Central memory CD8-positive, alpha-beta T cell (primary cell): ENCODE data around the gene ZSCAN5B.
"Not testable (repeated sequence)": the region's sequence is repeated elsewhere in the genome, so short reads cannot be mapped to it uniquely, and the experiment has no call there.

ENCODE experiments used
- ATAC-seq: fragments of 150-1000 bp; cut with Tn5 transposase; replicated peaks from 2 replicates; pipeline ENCODE4 v1.10.0; 2022; ENCODE audit warnings: mild to moderate bottlenecking, moderate FRiP score, moderate number of reproducible peaks; ENCODE audit not compliant: poor library complexity, severe bottlenecking; ENCODE audit errors: extremely low read depth
- DNase-seq, 2 donors: peaks; one replicate each; pipeline ENCODE4 v3.0.0; 2021; ENCODE audit warnings: low spot score in 2 of 2
- H3K27ac Mint-ChIP-seq: one replicate; pipeline ENCODE4 v1.8.0; 2022; ENCODE audit warnings: low read depth, mild to moderate bottlenecking, moderate library complexity, mixed read lengths
- H3K27me3 Mint-ChIP-seq: one replicate; pipeline ENCODE4 v1.8.0; 2022; ENCODE audit warnings: mixed read lengths
- H3K36me3 Mint-ChIP-seq: one replicate; pipeline ENCODE4 v1.8.0; 2022; ENCODE audit warnings: mild to moderate bottlenecking, moderate library complexity, mixed read lengths; ENCODE audit not compliant: insufficient read depth
- H3K4me1 Mint-ChIP-seq: one replicate; pipeline ENCODE4 v1.8.0; 2022; ENCODE audit warnings: mixed read lengths
- H3K4me3 Mint-ChIP-seq: one replicate; pipeline ENCODE4 v1.8.0; 2022; ENCODE audit warnings: mild to moderate bottlenecking, moderate library complexity, mixed read lengths
- H3K9me3 Mint-ChIP-seq: one replicate; pipeline ENCODE4 v1.8.0; 2022; ENCODE audit warnings: mixed read lengths

Gene ZSCAN5B

DNA sequence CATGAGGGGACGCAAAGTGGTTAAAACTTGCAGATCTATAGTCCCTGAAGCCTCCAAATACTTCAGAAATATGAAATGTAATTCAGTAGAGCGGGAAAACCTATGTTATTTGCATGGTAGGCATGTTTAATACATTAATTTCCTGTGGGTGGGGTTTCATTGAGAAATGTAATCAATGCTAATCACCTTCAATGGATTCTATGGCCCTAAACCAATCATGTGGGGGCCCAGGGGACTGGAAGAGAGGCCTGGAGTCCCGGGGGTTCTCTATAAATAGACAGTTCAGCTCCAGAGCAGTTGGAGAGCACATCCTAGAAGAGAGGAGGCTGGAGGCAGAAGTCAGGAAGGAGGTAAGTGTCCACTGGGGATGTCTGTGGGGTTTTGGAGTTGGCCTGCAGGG lies 4.4 kb upstream of the ZSCAN5B start, which contains the start of gene ZSCAN5C:
Gene ZSCAN5C (plus strand): TSS at position 301 of the 400 bp plus-strand sequence. CDS start 3,641 bp downstream, outside the sequence.
- no peak for DNase-seq
- no peak within 1 kb of the TSS for H3K4me3 Mint-ChIP-seq
- peaks cover 56% of the 10 kb centered on the region for H3K27me3 Mint-ChIP-seq
- ATAC-seq: no peak
- H3K36me3 Mint-ChIP-seq: no peaks in the 10 kb centered on the region
- H3K9me3 Mint-ChIP-seq: no peaks in the 10 kb centered on the region
- H3K4me1 Mint-ChIP-seq: no peaks in the 10 kb centered on the region
- no peak within 1 kb of the TSS for H3K27ac Mint-ChIP-seq

DNA sequence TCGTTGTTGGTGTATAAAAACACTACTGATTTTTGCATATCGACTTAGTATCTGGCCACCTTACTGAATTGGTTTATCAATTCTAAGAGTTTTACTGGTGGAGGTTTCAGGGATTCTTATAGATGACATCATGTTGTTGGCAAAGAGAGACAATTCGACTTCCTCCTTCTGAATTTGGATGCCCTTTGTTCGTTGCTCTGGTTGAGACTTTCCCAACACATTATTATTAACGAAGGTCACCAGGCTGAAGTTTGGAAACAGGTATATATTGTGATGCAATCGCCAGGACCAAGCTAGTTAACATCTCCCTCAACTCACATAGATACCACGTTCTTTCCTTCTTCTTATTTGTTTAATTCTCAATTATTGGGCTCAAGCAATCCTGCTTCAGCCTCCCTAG lies 2.1 kb upstream of the ZSCAN5B start:
- no peaks in the 10 kb centered on the region for H3K4me1 Mint-ChIP-seq

DNA sequence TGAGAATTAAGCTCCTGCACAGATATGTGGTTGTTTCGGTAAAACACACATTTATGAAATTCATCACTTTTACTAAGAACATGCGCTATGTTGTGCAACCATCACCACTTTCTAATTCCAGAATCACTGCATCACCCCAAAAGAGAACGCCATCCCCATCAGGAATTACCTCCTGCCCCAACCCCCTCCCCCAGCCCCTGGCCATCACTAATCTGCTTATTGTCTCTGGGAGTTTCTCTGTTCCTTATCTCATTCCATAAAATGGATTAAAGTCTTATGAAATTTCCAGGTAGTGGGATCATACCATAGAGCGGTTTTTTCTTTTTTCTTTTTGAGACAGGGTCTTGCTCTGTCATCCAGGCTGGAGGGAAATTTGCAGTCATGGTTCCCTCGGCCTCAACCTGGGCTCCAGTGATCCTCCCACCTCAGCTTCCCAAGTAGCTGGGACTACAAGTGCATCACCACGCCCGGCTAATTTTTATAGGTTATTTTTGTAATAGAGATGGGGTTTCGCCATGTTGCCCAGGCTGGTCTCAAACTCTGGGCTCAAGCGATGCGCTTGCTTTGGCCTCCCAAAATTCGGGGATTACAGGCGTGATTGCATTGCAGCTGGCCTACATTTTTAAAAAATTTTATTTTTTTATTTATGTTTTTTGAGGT lies 3.5 kb downstream of the ZSCAN5B start:
- H3K27me3 Mint-ChIP-seq: peaks cover 41% of the 10 kb centered on the region
- ATAC-seq (no peak), DNase-seq (no peak)
- no peak overlapping the region for H3K4me3 Mint-ChIP-seq
- H3K4me1 Mint-ChIP-seq: no peaks in the 10 kb centered on the region
- no peaks in the 10 kb centered on the region for H3K36me3 Mint-ChIP-seq
- H3K27ac Mint-ChIP-seq: no peak overlapping the region
- no peaks in the 10 kb centered on the region for H3K9me3 Mint-ChIP-seq

More for the DNA sequence above, 2.1 kb upstream of the ZSCAN5B start:
- H3K27ac Mint-ChIP-seq: no peak overlapping the region
- no peaks in the 10 kb centered on the region for H3K36me3 Mint-ChIP-seq
- no peaks in the 10 kb centered on the region for H3K9me3 Mint-ChIP-seq
- no peak for ATAC-seq
- no peak for DNase-seq
- H3K27me3 Mint-ChIP-seq: peaks cover 38% of the 10 kb centered on the region
- H3K4me3 Mint-ChIP-seq: no peak overlapping the region

DNA sequence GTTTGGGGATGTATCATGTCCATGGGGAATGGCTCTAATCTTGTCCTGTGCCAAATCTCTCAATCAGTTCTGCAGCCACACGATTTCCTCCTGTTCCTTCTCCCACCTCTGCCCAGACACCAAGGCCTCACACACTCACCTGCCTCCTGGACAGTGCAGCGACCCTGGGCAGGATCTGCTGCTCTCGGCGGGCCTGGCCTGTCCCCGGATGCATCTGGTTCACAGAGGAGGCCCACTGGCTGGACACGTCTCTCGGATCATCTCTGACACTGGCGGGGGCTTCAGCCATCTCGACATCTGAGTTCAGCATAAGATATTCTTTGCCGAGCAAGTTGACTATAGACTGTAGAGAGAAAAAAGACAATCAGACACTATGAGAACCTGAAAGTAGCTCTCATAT lies 5.9 kb downstream of the ZSCAN5B start:
- H3K9me3 Mint-ChIP-seq: no peaks in the 10 kb centered on the region
- no peaks in the 10 kb centered on the region for H3K36me3 Mint-ChIP-seq
- ATAC-seq: no peak
- peaks cover 31% of the 10 kb centered on the region for H3K27me3 Mint-ChIP-seq
- no peak for DNase-seq
- H3K4me1 Mint-ChIP-seq: no peaks in the 10 kb centered on the region
- H3K27ac Mint-ChIP-seq: no peak overlapping the region
- no peak overlapping the region for H3K4me3 Mint-ChIP-seq

DNA sequence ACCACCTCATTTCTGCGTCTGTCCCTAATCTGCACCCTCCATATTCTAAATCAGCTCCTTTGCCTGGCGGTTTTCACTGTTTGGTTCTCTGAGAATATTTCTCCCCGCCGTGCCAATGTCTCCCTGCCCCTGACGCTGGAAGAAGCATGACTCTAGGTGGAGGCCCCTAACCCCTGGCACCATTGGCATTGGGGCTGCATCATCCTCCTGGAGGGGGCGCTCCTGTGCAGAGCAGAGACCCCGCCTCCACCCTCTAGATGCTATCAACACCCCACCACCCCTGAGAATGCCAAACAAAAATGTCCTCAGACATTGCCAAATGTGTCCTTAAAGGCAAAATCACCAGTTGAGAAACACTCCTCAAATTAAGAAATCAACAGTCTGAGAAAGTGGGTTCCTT lies 6.5 kb downstream of the ZSCAN5B start:
- DNase-seq (no peak), ATAC-seq (no peak)
- Mint-ChIP-seq H3K36me3 (no peaks in the 10 kb centered on the region), H3K27ac (no peak overlapping the region), H3K4me3 (no peak overlapping the region), H3K9me3 (no peaks in the 10 kb centered on the region), H3K4me1 (no peaks in the 10 kb centered on the region), H3K27me3 (peaks cover 31% of the 10 kb centered on the region)

DNA sequence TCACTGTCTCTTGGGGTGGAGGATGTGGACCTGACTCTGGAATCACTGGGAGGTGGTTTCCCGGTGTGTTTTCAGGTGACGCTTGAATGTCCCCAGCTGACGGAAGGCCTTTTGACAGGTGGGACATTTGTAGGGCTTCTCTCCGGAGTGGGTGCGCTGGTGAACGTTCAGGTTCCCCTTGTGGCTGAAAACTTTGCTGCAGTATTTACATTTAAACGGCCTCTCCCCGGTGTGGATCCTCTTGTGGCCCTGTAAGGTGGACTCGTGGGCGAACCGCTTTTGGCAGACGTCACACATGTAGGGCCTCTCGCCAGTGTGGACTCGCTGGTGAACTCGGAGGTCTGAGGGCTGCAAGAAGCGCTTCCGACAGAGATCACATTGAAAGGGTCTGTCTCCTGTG lies 7.8 kb downstream of the ZSCAN5B start:
- Mint-ChIP-seq H3K9me3 (no peaks in the 10 kb centered on the region), H3K27ac (no peak overlapping the region), H3K36me3 (no peaks in the 10 kb centered on the region), H3K27me3 (peaks cover 43% of the 10 kb centered on the region), H3K4me1 (no peaks in the 10 kb centered on the region), H3K4me3 (no peak overlapping the region)
- ATAC-seq: no peak
- no peak for DNase-seq

DNA sequence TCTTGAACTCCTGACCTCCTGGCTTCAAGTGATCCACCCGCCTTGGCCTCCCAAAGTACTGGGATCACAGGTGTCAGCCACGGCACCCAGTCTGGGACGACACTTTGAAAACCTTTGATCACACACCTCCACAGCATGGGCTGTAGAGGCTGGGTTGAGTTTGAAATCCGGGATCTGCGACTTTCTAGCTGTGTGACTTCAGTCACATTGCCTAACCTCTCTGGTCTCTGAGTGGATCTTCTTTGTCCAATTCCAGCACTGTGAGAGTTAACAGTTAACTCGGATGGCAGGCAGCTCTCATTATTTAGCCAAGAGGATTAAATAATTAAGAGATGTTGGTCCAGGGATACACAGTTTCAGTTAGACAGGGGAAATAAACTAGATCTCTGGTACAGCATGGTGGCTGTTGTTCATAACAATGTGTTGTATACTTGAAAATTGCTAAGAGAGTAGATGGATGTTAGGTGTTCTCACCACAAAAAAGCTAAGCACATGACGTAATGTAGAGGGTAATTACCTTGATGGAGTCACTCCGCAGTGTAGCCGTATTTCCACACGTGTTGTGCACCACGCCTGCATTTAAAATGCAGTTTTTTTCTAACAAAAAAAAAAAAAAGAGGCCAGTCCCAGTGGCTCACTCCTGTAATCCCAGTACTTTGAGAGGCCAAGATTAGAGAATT lies 19.9 kb downstream of the ZSCAN5B start:
- no peak for DNase-seq
- Mint-ChIP-seq H3K27ac (no peak overlapping the region), H3K9me3 (no peaks in the 10 kb centered on the region), H3K36me3 (no peaks in the 10 kb centered on the region), H3K4me1 (no peaks in the 10 kb centered on the region), H3K4me3 (no peak overlapping the region), H3K27me3 (peaks cover 24% of the 10 kb centered on the region)
- ATAC-seq: no peak

DNA sequence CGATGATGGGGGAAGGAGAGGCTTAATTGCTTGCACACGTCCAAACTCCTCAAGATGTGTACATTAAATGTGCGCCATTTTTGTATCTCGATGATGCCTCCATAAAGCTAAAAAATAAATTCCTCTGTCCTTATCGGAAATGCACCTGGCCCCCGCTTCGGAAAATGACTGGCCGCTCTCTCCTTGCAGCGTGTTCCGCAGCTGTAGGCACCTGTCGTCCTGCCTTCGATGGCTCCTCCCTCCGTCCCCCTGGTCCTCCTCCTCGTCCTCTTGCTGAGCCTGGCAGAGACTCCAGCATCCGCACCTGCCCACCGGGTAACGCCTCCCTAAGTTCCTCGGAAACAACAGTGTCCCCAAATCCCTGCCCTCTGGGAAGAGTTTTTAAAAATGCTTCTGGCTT lies 20.7 kb downstream of the ZSCAN5B start:
- peaks cover 24% of the 10 kb centered on the region for H3K27me3 Mint-ChIP-seq
- peaks cover 2% of the 10 kb centered on the region for H3K4me1 Mint-ChIP-seq
- no peak overlapping the region for H3K4me3 Mint-ChIP-seq
- H3K27ac Mint-ChIP-seq: no peak overlapping the region
- no peaks in the 10 kb centered on the region for H3K9me3 Mint-ChIP-seq
- ATAC-seq: no peak
- H3K36me3 Mint-ChIP-seq: no peaks in the 10 kb centered on the region
- no peak for DNase-seq

DNA sequence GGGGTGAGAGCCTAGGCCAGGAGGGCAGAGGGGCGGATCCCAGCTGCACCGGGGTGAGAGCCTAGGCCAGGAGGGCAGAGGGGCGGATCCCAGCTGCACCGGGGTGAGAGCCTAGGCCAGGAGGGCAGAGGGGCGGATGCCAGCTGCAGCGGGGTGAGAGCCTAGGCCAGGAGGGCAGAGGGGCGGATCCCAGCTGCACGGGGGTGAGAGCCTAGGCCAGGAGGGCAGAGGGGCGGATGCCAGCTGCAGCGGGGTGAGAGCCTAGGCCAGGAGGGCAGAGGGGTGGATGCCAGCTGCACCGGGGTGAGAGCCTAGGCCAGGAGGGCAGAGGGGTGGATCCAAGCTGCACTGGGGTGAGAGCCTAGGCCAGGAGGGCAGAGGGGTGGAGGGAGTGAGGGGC lies 21.3 kb downstream of the ZSCAN5B start:
- ATAC-seq, H3K4me3 Mint-ChIP-seq, H3K4me1 Mint-ChIP-seq, H3K9me3 Mint-ChIP-seq, DNase-seq, H3K27ac Mint-ChIP-seq, H3K36me3 Mint-ChIP-seq: not testable (repeated sequence)
- H3K27me3 Mint-ChIP-seq: peaks cover 24% of the 10 kb centered on the region

DNA sequence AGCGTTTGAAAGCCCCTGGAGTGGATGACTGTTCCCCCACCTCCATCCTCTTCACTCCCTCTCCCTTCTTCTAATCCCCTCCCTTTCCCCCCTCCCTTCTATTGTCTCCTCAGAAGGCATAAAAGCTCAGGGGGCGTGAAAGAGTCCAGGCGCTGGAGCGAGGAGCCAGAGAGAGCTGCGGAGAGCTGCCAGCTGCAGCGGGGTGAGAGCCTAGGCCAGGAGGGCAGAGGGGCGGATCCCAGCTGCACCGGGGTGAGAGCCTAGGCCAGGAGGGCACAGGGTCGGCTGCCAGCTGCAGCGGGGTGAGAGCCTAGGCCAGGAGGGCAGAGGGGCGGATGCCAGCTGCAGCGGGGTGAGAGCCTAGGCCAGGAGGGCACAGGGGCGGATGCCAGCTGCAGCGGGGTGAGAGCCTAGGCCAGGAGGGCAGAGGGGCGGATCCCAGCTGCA lies 21.7 kb downstream of the ZSCAN5B start, which contains the start of gene GALP:
Gene GALP (plus strand): TSS at position 148 of the 447 bp plus-strand sequence. CDS start 1,101 bp downstream, outside the sequence.
- H3K36me3 Mint-ChIP-seq, H3K4me1 Mint-ChIP-seq, H3K9me3 Mint-ChIP-seq, ATAC-seq, H3K27ac Mint-ChIP-seq, DNase-seq, H3K4me3 Mint-ChIP-seq: not testable (repeated sequence)
- peaks cover 24% of the 10 kb centered on the region for H3K27me3 Mint-ChIP-seq

DNA sequence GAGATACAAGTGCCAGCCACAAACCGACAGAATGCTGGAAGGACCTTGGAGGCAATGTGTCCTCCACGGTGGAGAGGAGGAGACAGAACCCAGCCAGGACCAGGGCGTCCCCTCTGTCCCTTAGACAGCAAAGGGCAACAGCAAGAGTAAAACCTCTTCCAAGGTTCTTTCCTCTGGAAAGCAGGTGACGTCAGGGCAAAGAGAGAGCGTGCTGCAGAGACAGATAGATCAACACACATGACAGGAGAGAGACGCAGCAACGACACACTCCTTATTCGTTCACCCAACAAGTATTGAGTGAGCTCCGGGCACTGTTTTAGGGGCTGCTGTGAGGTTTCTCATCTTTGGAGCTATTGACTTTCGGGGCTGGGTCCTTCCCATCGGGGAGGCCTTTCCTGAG lies 23.0 kb downstream of the ZSCAN5B start:
- DNase-seq (no peak), ATAC-seq (no peak)
- H3K4me1 Mint-ChIP-seq: peaks cover 5% of the 10 kb centered on the region
- peaks cover 32% of the 10 kb centered on the region for H3K27me3 Mint-ChIP-seq
- H3K27ac Mint-ChIP-seq: no peak overlapping the region
- no peak overlapping the region for H3K4me3 Mint-ChIP-seq
- no peaks in the 10 kb centered on the region for H3K36me3 Mint-ChIP-seq
- H3K9me3 Mint-ChIP-seq: no peaks in the 10 kb centered on the region

DNA sequence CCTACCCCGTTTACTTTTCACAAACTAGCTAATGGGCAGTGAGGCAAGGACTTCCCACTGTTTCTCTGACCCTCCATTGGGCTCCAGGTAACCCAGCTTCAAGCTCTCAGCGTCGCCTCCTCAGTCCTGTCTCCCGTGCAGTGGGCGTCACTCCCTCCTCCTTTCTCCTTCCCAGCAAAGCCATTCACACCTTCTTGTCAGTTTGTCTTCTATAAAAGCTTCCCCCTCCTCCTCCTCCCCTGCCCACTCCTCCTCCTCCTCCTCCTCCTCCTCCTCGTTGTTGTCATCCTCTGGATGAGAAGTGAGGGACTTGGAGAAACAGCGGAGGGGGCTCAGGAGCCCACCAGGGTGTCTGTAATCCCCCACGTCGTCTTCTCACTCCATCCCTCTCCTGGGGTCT lies 23.5 kb downstream of the ZSCAN5B start:
- ATAC-seq (no peak), DNase-seq (no peak)
- no peaks in the 10 kb centered on the region for H3K9me3 Mint-ChIP-seq
- no peak overlapping the region for H3K27ac Mint-ChIP-seq
- H3K4me1 Mint-ChIP-seq: peaks cover 5% of the 10 kb centered on the region
- H3K27me3 Mint-ChIP-seq: peaks cover 32% of the 10 kb centered on the region
- H3K4me3 Mint-ChIP-seq: no peak overlapping the region
- no peaks in the 10 kb centered on the region for H3K36me3 Mint-ChIP-seq

DNA sequence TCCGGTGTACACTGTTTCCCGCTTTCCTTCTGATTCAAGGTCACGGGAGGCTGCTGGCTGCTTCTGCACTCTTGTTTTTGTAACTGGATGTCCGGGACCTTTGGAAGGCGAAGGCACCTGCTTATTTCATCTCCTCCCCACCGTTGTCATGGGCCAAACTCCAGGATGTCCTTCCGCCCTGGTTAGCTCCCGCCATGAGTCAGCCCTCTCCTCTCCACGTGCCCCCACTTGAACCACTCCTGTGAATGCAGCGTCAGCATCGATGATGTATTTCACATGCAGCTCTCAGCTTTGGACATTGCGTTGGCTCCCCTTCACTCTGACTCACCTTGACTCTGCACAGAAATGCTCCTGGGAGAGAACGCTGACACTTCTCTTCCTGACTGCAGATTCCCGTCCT lies 27.3 kb downstream of the ZSCAN5B start:
- no peak overlapping the region for H3K27ac Mint-ChIP-seq
- H3K4me3 Mint-ChIP-seq: no peak overlapping the region
- no peak for DNase-seq
- no peak for ATAC-seq
- no peaks in the 10 kb centered on the region for H3K36me3 Mint-ChIP-seq
- H3K27me3 Mint-ChIP-seq: peaks cover 38% of the 10 kb centered on the region
- H3K4me1 Mint-ChIP-seq: peaks cover 5% of the 10 kb centered on the region
- H3K9me3 Mint-ChIP-seq: no peaks in the 10 kb centered on the region
